A673 (cell line): ENCODE data around the gene TBXAS1.

Experiments used
- EZH2 ChIP-seq: fragments of 200-600 bp; sonication (generic); IDR thresholded peaks from 2 replicates; pipeline ENCODE4 v1.6.1; 2017; ENCODE audit warnings: borderline replicate concordance, low read depth, mild to moderate bottlenecking, mixed read lengths, antibody characterized with exemption, low read length; ENCODE audit not compliant: poor library complexity, severe bottlenecking
- TF ChIP-seq, protein P1 (sequence below): fragments of 300-800, 200-600 bp; sonication (generic); conservative IDR thresholded peaks from 2 replicates; pipeline ENCODE4 v1.5.1; 2017; ENCODE audit warnings: low read depth, mild to moderate bottlenecking, antibody characterized with exemption, low read length, moderate library complexity, mixed read lengths

GRCh38 chr7:139917851-139918250, 88.8 kb downstream of the TBXAS1 start:
- TF ChIP-seq EZH2: no peak
- TF ChIP-seq, protein P1, sequence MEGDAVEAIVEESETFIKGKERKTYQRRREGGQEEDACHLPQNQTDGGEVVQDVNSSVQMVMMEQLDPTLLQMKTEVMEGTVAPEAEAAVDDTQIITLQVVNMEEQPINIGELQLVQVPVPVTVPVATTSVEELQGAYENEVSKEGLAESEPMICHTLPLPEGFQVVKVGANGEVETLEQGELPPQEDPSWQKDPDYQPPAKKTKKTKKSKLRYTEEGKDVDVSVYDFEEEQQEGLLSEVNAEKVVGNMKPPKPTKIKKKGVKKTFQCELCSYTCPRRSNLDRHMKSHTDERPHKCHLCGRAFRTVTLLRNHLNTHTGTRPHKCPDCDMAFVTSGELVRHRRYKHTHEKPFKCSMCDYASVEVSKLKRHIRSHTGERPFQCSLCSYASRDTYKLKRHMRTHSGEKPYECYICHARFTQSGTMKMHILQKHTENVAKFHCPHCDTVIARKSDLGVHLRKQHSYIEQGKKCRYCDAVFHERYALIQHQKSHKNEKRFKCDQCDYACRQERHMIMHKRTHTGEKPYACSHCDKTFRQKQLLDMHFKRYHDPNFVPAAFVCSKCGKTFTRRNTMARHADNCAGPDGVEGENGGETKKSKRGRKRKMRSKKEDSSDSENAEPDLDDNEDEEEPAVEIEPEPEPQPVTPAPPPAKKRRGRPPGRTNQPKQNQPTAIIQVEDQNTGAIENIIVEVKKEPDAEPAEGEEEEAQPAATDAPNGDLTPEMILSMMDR: no peak
